NCI-H187 treated with DMSO at 0.1 percent for 48 hours (cell line): Measurements from ENCODE around the gene BMP2K.
"Not testable (repeated sequence)": the region's sequence is repeated elsewhere in the genome, so short reads cannot be mapped to it uniquely, and the experiment has no call there.

Experiments used
- DNase-seq: peaks from one replicate; lab custom pipeline; 2025; lab: John Stamatoyannopoulos, UW

Gene BMP2K

GRCh38 chr4:78864405-78865024 lies 88.4 kb downstream of the BMP2K start:
- DNase-seq = peak; percentile 39

DNA sequence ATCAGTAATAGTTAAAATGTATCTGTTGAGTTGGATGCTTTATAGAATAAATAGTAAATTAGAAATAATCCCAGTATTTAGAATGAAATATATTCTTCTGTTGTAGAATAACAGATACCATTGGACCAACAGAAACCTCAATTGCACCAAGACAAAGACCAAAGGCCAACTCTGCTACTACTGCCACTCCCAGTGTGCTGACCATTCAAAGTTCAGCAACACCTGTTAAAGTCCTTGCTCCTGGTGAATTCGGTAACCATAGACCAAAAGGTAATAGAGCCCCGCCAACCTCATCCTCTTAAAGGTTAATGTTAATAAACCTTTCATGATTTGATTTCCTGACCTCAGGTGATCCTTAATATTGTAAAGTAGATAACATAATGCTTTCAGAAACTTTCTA lies 89.3 kb downstream of the BMP2K start:
- DNase-seq = no peak

DNA sequence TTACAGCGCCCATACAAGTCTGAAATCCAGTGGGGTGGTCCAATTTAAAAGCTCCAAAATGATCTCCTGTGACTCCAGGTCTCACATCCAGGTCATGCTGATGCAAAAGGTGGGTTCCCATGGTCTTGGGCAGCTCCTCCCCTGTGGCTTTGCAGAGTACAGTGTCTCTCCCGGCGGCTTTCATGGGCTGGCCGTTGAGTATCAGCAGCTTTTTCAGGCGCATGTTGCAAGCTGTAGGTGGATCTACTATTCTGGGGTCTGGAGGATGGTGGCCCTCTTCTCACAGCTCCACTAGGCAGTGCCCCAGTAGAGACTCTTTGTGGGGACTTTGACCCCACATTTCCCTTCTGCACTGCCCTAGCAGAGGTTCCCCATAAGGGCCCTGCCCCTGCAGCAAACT lies 92.6 kb downstream of the BMP2K start:
- not testable (repeated sequence) for DNase-seq

DNA sequence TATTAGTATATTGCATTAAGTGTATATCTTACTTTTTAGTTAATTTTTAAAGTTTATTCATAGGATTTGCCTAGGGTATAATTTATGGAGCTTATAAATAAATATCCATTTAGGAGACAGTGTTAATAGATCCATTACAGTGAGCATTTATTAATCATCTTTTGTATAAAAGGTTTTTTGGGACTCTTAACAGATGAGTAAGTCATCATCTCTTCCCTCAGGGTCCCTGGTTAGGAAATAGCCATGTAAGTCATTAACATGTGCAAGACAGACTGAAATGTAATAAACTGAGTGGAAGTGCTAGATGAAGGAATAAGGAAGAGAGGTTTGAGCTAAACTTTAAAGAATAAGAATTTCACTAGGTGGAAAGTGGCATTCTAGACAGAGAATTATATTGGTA lies 93.9 kb downstream of the BMP2K start:
- no peak for DNase-seq

- DNase-seq = no peak
Observed at GRCh38 chr4:78876568-78877320, 100.6 kb downstream of the BMP2K start.

GRCh38 chr4:78878031-78878430 lies 101.9 kb downstream of the BMP2K start:
- no peak for DNase-seq

DNA sequence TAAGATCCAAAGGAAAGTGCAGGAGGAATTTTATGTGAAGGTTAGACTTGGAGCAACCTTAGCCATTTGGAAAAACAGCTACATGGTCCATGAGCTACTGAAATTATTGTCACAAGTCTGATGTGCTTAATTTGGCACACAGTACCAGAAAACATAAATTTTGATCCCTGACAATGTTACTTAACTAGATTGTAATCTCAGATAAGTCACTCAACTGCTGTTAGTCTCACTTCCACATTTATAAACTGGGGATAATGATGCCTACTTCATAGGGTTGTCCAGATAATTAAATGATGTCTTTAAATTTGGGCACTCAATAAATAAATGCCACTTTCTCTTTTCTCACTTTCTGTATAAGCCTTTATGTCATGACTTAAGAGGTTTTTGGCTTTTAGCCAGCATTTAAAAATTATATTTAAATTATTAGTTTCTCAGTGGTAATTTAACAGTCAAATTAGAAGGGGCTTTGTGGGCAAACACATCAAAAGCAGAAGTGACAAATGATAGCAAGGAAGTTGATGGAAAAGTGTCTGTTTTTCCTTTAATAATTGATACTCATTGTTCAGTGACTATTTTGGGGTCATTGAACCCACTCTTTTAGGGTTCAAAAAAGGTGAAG lies 104.8 kb downstream of the BMP2K start:
- DNase-seq = no peak

- no peak for DNase-seq
Observed at GRCh38 chr4:78885598-78885997, 109.4 kb downstream of the BMP2K start.

DNA sequence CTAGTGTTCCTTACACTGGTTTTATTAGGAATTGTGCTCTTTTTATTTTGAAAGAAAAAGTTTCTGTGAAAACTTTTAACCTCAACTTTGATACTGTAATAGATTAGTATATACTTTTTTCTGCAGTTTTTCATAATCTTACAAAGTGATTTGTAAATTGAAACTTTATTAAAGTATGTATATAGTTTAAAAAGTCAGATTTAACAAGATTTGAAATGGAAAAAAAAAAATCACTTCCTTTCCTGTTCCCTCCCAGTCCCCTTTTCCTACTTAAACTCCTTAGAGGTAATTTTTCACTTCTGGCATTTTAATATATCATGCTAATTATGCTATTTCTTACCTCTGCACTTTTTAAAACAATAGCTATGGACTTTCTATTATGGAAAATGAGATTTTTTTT lies 113.8 kb downstream of the BMP2K start:
- no peak for DNase-seq

DNA sequence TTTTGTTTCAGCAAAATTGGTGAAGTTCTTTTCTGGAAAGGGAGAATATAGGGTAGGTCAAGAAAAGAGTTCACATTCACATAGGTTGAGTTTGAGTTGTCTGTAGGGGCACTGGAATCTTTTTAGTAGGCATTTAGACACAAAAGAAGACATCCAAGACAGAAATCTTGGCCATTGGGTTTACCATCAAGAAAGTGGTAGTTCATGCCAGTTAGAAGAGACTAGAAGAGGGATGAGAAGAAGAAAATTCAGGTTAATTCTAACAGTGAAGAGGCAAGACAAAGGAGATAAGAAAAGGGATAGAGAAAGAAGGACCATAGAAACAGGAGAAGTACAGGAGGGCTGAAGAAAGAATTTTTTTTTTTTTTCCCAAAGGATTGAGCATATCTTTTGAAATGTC lies 123.2 kb downstream of the BMP2K start:
- DNase-seq = no peak

DNA sequence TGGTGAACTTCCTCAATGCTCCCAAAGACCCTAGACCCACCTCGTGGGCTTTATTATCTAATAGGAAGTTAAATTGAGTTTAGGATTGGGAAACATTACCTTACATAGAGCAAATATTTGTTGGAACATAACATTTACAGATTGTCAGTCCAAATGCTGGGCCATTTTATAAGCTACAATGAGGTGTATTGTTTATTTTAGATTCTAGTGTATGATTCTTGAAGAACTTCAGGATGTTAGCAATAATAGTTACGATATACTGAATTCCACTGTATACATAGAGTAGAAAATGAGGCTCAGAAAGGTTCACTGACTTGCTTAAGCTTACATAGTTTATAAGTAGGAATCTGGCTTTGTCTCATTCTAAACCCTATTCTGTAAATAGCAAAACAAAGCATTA lies 125.7 kb downstream of the BMP2K start:
- no peak for DNase-seq

DNA sequence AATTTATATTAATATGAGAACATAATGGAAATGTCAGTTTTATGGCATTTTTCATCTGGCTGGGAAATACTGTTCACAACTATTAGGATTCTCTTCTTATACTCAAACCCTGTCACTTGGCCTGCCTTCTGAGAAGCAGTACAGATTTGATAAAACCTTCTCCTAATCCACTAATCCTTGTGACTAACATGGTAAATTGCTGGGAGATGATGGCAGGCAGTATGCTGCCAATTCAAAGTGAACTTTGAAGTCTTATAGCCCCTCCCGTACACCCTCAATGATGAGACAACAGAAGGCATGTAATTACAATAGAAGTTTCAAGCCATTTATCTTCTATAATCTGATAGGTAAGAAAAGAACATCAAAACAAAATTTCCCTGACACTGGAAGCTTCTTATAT lies 126.1 kb downstream of the BMP2K start:
- DNase-seq = no peak

DNA sequence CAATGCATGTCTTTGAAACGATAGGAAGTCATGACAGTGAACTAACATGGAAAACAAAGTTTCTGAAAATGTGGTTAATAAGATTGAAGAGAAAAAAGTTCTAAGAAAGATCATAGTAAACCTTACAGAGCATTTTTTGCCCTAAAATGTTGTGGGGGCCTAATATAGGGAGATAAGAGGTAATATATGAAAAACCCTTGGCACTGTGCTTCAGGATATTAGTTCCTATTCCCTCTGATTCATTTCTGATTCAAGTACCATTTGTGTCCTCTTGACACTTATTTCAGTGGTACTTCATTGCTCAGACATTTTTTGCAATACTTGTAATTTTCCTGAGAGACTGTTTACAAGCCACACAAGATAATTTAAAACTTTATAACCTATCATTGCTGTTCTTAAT lies 128.0 kb downstream of the BMP2K start:
- no peak for DNase-seq

DNA sequence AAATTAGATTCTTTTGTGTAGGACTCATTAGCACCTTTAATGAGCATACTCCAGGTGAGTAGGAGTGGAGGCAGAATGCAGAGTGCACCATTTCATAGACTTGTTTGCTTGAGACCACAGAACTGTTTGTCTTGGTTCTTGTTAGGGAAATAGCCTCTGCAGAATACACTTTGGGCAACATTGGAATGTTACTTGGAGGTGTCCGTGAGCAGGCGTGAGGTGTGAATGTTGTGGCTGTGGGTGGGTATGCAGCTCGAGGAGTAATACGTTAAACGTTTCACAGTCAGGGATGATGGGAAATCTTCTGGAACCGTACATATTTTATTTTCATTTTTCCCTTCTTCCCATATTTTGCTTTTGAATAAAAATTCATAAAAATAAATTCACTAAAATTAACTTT lies 131.5 kb downstream of the BMP2K start:
- no peak for DNase-seq

- DNase-seq = not testable (repeated sequence)
Observed at GRCh38 chr4:78908974-78909373, 132.8 kb downstream of the BMP2K start.

DNA sequence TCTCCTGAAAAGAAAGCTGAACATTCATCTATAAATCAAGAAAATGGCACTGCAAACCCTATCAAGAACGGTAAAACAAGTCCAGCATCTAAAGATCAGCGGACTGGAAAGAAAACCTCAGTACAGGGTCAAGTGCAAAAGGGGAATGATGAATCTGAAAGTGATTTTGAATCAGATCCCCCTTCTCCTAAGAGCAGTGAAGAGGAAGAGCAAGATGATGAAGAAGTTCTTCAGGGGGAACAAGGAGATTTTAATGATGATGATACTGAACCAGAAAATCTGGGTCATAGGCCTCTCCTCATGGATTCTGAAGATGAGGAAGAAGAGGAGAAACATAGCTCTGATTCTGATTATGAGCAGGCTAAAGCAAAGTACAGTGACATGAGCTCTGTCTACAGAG lies 134.5 kb downstream of the BMP2K start:
- DNase-seq = no peak

- no peak for DNase-seq
Observed at GRCh38 chr4:78922207-78922606, 146.1 kb downstream of the BMP2K start.

DNA sequence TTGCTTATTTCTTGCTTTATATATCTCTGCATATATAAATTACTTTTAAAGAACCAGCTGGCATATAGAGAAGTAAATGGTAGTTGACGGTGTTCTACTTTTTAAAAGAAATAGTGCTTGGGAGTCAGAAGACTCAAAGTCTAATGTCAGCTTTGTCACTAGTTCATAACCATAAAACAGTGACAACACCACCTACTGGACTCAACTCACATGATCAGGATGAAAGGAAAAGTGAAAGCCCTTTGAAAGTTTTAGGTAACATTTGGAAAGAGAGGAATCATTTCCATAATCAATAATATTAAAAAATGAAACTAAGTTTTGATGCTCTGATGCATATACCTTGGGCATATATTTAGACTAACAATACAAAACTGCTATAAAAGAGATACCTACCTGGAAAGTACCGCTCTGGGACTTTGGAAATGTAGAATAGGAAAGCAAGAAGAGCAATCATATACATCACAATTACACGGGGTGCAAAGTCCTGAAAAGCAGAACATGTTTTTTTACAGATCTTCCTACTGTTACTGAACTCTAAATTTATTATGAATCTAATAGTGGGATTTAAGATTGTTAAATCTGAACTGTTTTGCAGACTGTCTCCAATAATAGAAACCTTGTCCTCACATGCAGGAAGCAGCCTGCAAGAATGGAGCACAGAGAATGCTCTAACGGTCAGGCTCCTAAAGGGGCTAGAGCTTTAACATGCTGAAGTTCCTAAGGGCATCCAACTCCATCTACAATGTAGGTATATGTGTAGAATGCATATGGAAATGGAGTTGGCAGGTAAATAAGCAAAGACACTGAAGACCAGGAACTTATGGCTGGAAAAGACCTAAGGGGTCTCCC lies 147.5 kb downstream of the BMP2K start:
- DNase-seq = no peak

GRCh38 chr4:78926826-78927225 lies 150.7 kb downstream of the BMP2K start:
- no peak for DNase-seq

- no peak for DNase-seq
Observed at GRCh38 chr4:78928835-78929234, 152.7 kb downstream of the BMP2K start.

DNA sequence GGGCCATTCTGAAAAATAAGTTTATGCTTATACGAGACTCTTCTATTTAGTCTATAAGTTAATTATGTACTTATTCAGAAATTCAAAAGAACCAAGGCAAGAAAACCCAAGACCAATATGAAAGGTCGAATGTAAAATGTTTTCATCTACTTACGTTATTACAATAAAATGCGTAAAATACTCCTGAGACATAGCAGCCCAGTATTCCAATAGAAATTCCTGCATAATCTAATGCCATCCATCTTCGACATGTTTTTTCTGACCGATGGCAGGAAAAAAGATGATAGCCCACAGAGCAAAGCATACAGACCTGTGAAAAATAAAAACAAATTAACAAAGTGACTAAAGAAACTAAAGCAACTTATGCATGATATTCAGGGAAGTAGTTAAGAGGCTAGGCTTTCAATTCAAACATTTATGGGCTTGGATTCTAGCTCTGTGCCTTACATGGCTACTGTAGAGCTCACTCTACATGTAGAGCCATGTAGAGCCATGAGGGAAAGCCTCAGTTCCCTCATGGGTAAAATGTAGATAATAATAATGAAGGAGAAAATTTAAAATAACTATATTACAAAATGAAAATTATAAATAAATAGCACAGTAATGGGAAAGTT lies 154.0 kb downstream of the BMP2K start:
- DNase-seq = no peak

DNA sequence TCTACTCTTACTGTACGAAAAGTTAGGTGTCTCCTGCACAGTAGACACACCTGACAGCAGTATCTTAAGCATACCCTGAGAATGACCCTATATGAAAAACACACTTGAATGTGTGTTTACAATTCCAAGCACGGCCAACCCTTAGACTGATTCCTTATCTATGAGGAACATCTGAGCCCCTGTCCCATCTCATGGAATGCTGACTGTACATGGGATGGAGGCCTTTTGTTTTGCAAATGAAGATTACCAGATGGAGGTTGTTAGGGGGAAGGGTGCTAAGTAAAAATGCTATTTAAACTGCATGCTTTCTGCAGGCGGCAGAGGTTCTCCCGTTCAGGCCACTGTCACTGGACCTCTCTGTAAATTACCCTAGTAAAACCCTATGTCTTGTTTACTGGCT lies 160.8 kb downstream of the BMP2K start:
- DNase-seq = no peak
